Measurements from ENCODE around the gene NLRC5. TPM values are rescaled to one million over a fixed set of nuclear protein-coding genes. Genes with fewer than 3 reads are reported as not detected.
"Not testable (repeated sequence)": the region's sequence is repeated elsewhere in the genome, so short reads cannot be mapped to it uniquely, and the experiment has no call there.

The NLRC5 gene
- total RNA-seq, 3 donors from 2014 or later = 18.4 to 34.4 (median 24.1) TPM

DNA sequence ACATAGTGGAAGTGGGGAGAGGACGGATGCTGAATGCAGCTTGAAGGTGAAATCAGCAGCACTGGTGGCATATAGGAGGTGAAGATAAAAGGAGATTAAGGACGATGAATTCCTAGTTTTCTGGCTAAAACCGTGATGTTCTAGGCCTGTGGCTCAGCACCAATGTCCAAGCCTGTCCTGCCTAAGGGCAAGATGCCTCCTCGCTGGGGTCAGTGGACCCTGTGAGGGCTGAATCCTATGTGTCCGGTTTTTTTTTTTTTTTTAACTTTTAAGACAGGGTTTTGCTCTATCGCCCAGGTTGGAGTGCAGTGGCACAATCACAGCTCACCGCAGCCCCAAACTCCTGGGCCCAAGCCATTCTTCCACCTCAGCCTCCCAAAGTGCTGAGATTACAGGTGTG lies 115.8 kb downstream of the NLRC5 start:
- Histone ChIP-seq H3K4me3 (no peak overlapping the region), H3K27ac (no peak overlapping the region), H3K4me1 (no peaks in the 10 kb centered on the region), H3K9me3 (no peaks in the 10 kb centered on the region), H3K27me3 (no peaks in the 10 kb centered on the region), H3K36me3 (no peaks in the 10 kb centered on the region)
- intact Hi-C loops (cut with DNase I; ENCODE audit: low total_unique reads) = no loop called here
- no peak for DNase-seq (ENCODE audit: low spot score in 2 of 2)
- TF ChIP-seq, protein P1, sequence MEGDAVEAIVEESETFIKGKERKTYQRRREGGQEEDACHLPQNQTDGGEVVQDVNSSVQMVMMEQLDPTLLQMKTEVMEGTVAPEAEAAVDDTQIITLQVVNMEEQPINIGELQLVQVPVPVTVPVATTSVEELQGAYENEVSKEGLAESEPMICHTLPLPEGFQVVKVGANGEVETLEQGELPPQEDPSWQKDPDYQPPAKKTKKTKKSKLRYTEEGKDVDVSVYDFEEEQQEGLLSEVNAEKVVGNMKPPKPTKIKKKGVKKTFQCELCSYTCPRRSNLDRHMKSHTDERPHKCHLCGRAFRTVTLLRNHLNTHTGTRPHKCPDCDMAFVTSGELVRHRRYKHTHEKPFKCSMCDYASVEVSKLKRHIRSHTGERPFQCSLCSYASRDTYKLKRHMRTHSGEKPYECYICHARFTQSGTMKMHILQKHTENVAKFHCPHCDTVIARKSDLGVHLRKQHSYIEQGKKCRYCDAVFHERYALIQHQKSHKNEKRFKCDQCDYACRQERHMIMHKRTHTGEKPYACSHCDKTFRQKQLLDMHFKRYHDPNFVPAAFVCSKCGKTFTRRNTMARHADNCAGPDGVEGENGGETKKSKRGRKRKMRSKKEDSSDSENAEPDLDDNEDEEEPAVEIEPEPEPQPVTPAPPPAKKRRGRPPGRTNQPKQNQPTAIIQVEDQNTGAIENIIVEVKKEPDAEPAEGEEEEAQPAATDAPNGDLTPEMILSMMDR (IDR thresholded peaks at IDR 0.05) = no peak
- TF ChIP-seq POLR2A (IDR thresholded peaks at IDR 0.05) = no peak
- TF ChIP-seq POLR2AphosphoS5 (IDR thresholded peaks at IDR 0.05) = no peak

DNA sequence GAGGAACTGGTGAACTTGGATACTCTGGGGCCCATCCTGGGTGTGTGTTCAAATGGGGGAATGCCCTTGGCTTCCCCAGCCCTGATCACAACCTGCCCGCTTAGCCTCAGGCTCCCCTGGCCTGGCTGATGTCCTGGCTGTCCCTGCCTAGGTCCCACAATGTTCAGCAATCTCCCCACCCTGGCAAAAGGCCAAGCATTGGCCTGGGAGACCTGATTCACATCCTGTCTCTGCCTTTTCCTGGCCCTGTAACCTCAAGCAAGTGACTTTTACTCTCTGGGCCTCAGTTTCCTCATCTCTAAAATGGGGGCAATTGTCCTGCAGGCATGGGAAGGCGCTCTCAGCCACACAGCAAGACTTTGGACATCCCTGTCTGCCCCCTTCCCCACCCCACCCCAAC lies 117.4 kb downstream of the NLRC5 start:
- no peak for DNase-seq (ENCODE audit: low spot score in 2 of 2)
- H3K27ac ChIP-seq = no peak overlapping the region
- TF ChIP-seq POLR2A (IDR thresholded peaks at IDR 0.05) = no peak
- TF ChIP-seq POLR2AphosphoS5 (IDR thresholded peaks at IDR 0.05) = no peak
- TF ChIP-seq, protein P1 (IDR thresholded peaks at IDR 0.05) = no peak
- H3K27me3 ChIP-seq = no peaks in the 10 kb centered on the region
- H3K4me3 ChIP-seq = no peak overlapping the region
- no peaks in the 10 kb centered on the region for H3K4me1 ChIP-seq
- H3K36me3 ChIP-seq = no peaks in the 10 kb centered on the region
- intact Hi-C loops (cut with DNase I; ENCODE audit: low total_unique reads) = no loop called here
- H3K9me3 ChIP-seq = no peaks in the 10 kb centered on the region

DNA sequence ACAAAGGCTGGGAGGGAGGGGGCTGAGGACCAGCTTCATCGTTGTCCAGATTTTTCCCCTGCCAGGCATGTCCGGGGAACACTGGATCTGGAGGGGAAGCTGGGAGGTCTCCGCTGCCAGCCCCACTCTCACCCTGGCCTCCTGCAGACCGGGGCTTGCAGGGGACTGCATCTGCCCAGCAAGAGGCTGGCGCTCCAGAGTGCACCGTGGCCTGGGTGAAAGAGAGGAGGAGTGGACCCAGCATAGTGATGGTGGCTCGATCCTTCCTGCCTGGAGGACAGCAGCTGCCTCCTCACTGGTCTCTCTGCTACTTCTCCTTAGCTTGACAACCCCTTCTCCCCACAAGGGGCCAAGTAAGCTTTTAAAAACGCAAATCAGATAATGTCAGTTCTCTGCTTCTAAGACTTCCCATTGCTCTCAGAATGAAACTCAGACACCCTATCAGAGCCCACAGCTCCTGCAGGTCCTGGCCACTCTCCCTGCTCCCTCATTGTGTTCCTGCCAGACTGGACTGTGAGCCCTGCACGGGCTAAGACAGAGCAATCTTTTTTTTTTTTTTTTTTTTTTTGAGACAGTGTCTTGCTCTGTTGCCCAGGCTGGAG lies 118.1 kb downstream of the NLRC5 start:
- Histone ChIP-seq H3K4me3 (no peak overlapping the region), H3K27me3 (no peaks in the 10 kb centered on the region), H3K36me3 (no peaks in the 10 kb centered on the region), H3K4me1 (no peaks in the 10 kb centered on the region), H3K9me3 (no peaks in the 10 kb centered on the region), H3K27ac (no peak overlapping the region)
- TF ChIP-seq POLR2A (IDR thresholded peaks at IDR 0.05) (no peak), POLR2AphosphoS5 (IDR thresholded peaks at IDR 0.05) (no peak)
- TF ChIP-seq, protein P1 (IDR thresholded peaks at IDR 0.05) = no peak
- no peak for DNase-seq (ENCODE audit: low spot score in 2 of 2)
- intact Hi-C loops (cut with DNase I; ENCODE audit: low total_unique reads) = no loop called here

DNA sequence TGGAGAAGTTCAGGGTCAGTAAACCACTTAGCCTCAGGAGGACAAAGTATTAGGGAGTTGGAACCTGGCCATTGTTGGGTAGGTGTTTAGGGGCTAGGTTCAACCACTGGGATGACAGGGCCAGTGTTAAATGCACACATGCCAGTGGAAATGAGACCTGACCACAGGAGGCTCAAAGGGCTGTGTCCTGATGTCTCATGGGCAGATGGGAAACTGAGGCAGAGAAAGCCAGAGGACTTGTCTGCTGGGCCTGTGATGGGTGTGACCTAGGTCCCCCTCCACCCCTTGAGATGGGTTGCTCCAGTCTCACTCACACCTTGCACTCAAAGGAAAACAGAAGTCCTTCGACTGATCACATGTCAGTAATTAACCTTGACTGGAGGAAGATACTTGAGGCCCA lies 119.1 kb downstream of the NLRC5 start:
- Histone ChIP-seq H3K4me1 (no peaks in the 10 kb centered on the region), H3K27ac (no peak overlapping the region), H3K9me3 (no peaks in the 10 kb centered on the region), H3K4me3 (no peak overlapping the region), H3K27me3 (no peaks in the 10 kb centered on the region), H3K36me3 (no peaks in the 10 kb centered on the region)
- intact Hi-C loops (cut with DNase I; ENCODE audit: low total_unique reads) = no loop called here
- TF ChIP-seq POLR2A (IDR thresholded peaks at IDR 0.05) = no peak
- TF ChIP-seq, protein P1 (IDR thresholded peaks at IDR 0.05) = no peak
- TF ChIP-seq POLR2AphosphoS5 (IDR thresholded peaks at IDR 0.05) = no peak
- no peak for DNase-seq (ENCODE audit: low spot score in 2 of 2)

DNA sequence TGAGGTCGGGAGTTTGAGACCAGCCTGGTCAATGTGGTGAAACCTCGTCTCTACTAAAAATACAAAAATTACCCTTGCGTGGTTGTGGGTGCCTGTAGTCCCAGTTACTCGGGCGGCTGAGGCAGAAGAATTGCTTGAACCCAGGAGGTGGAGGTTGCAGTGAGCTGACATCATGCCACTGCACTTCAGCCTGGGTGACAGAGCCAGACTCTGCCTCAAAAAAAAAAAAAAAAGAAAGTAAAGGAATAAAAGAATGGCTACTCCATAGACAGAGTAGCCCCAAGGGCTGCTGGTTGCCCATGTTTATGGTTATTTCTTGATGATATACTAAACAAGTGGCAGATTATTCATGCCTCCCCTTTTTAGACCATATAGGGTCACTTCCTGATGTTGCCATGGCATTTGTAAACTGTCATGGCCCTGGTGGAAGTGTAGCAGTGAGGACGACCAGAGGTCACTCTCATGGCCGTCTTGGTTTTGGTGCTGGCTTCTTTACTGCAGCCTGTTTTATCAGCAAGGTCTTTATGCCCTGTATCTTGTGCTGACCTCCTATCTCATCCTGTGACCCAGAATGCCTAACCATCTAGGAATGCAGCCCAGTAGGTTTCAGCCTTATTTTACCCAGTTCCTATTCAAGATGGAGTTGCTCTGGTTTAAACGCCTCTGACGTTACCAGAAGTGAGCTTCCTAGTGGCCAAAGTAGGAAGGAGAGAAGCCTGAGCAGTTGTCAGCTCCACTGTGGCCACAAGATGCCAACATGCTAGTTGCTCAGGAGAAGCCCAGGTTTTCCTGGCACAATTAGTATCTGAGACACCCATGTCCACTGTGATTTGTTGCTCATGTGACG lies 120.1 kb downstream of the NLRC5 start:
- DNase-seq (ENCODE audit: low spot score in 2 of 2); H3K27ac ChIP-seq; H3K4me3 ChIP-seq; intact Hi-C loops (cut with DNase I; ENCODE audit: low total_unique reads); H3K4me1 ChIP-seq; H3K9me3 ChIP-seq; H3K27me3 ChIP-seq; H3K36me3 ChIP-seq: not testable (repeated sequence)
